IMR-90 (cell line): ENCODE measurements around the gene ANKRD13D. TPM values are rescaled to one million over a fixed set of nuclear protein-coding genes. Genes with fewer than 3 reads are reported as not detected.

ENCODE experiments used
- ATAC-seq: fragments of 200-7000 bp; cut with Tn5 transposase; 2 replicates; pipeline ENCODE4 v1.9.1; 2020; ENCODE audit warnings: low read depth, mild to moderate bottlenecking, moderate library complexity
- BruUV-seq: library from RNA; stranded (reverse); fragments of 400-500 nt; replicated peaks from 2 replicates; lab custom pipeline; 2021; lab: Mats Ljungman, UMichigan
- CTCF ChIA-PET: fragments of 300-600 bp; formaldehyde crosslinking; extraction: SDS; loops from one replicate; lab custom pipeline; 2021; ENCODE audit warnings: antibody characterized with exemption; lab: Yijun Ruan, JAX
- POLR2A ChIA-PET: fragments of 300-600 bp; sonication (Branson Sonifier 250); formaldehyde crosslinking; loops from one replicate; lab custom pipeline; 2022; ENCODE audit warnings: antibody characterized with exemption; ENCODE audit not compliant: unreplicated experiment; lab: Charles Lee
- DNase-seq: peaks from one replicate; pipeline ENCODE4 v3.0.0; 2013
- H2AFZ ChIP-seq: replicated peaks from 2 replicates; pipeline ENCODE3; 2013; ENCODE audit warnings: low read length, mild to moderate bottlenecking; ENCODE audit not compliant: poor library complexity
- H2AK5ac ChIP-seq: 2 replicates; pipeline ENCODE4 v1.6.1; 2013; ENCODE audit warnings: low read depth, low read length, inconsistent platforms
- H2AK9ac ChIP-seq: replicated peaks from 2 replicates; pipeline ENCODE3; 2013; ENCODE audit warnings: mild to moderate bottlenecking, low read depth, low read length, moderate library complexity; ENCODE audit not compliant: poor library complexity
- H2BK120ac ChIP-seq: 2 replicates; pipeline ENCODE4 v1.6.1; 2013; ENCODE audit warnings: low read depth, low read length, inconsistent platforms
- H2BK15ac ChIP-seq: 3 replicates; pipeline ENCODE4 v1.6.1; 2013; ENCODE audit warnings: low read depth, low read length, inconsistent platforms
- H2BK20ac ChIP-seq: 2 replicates; pipeline ENCODE4 v1.6.1; 2013; ENCODE audit warnings: low read depth, mild to moderate bottlenecking, inconsistent platforms, low read length, moderate library complexity
- H2BK5ac ChIP-seq: 2 replicates; pipeline ENCODE4 v1.6.1; 2013; ENCODE audit warnings: mild to moderate bottlenecking, low read depth, low read length, inconsistent platforms; ENCODE audit not compliant: poor library complexity, severe bottlenecking
- H3K14ac ChIP-seq: replicated peaks from 2 replicates; pipeline ENCODE4 v1.6.1; 2013; ENCODE audit warnings: low read depth, low read length, inconsistent platforms
- H3K18ac ChIP-seq: 2 replicates; pipeline ENCODE4 v1.6.1; 2013; ENCODE audit warnings: low read depth, low read length, control low read depth
- H3K23ac ChIP-seq: 2 replicates; pipeline ENCODE4 v1.6.1; 2013; ENCODE audit warnings: low read depth, low read length, inconsistent platforms
- H3K27ac ChIP-seq: 2 replicates; pipeline ENCODE4 v1.5.1; 2013; ENCODE audit warnings: mild to moderate bottlenecking, control low read depth, low read length; ENCODE audit not compliant: insufficient read depth
- H3K27me3 ChIP-seq: 2 replicates; pipeline ENCODE4 v1.6.1; 2013; ENCODE audit warnings: low read length; ENCODE audit not compliant: control insufficient read depth, insufficient read depth
- H3K36me3 ChIP-seq: 2 replicates; pipeline ENCODE4 v1.6.1; 2013; ENCODE audit warnings: low read length, mixed read lengths; ENCODE audit not compliant: control insufficient read depth, insufficient read depth
- H3K4ac ChIP-seq: 2 replicates; pipeline ENCODE4 v1.6.1; 2013; ENCODE audit warnings: low read depth, low read length, inconsistent platforms
- H3K4me1 ChIP-seq: 2 replicates; pipeline ENCODE4 v1.6.1; 2013; ENCODE audit warnings: low read length, mixed read lengths; ENCODE audit not compliant: control insufficient read depth, insufficient read depth
- H3K4me2 ChIP-seq: 2 replicates; pipeline ENCODE4 v1.6.1; 2013; ENCODE audit warnings: low read depth, mild to moderate bottlenecking, control low read depth, low read length, moderate library complexity
- H3K4me3 ChIP-seq: 2 replicates; pipeline ENCODE4 v1.5.1; 2013; ENCODE audit warnings: low read depth, mild to moderate bottlenecking, control low read depth, low read length, moderate library complexity; ENCODE audit not compliant: insufficient read depth
- H3K56ac ChIP-seq: 2 replicates; pipeline ENCODE4 v1.6.1; 2013; ENCODE audit warnings: low read length, inconsistent platforms; ENCODE audit not compliant: insufficient read depth; ENCODE audit errors: extremely low read depth
- H3K79me1 ChIP-seq, 2 experiments: 2 replicates each; pipeline ENCODE4 v1.6.1; 2013; ENCODE audit warnings: low read length in 2 of 2, inconsistent platforms in 1 of 2, low read depth in 1 of 2
- H3K9ac ChIP-seq: 2 replicates; pipeline ENCODE4 v1.6.1; 2013; ENCODE audit warnings: low read depth, low read length, control low read depth
- H3K9me1 ChIP-seq: 2 replicates; pipeline ENCODE4 v1.6.1; 2013; ENCODE audit warnings: low read length, inconsistent platforms; ENCODE audit not compliant: insufficient read depth
- H3K9me3 ChIP-seq: 2 replicates; pipeline ENCODE4 v1.6.1; 2013; ENCODE audit warnings: low read length; ENCODE audit not compliant: control insufficient read depth, insufficient read depth
- H4K20me1 ChIP-seq: 2 replicates; pipeline ENCODE4 v1.6.1; 2013; ENCODE audit warnings: low read length, inconsistent platforms; ENCODE audit not compliant: insufficient read depth
- H4K5ac ChIP-seq: 2 replicates; pipeline ENCODE4 v1.6.1; 2013; ENCODE audit warnings: mild to moderate bottlenecking, low read depth, low read length, control low read depth
- H4K8ac ChIP-seq, 2 experiments: 2 replicates each; pipeline ENCODE4 v1.6.1; 2013; ENCODE audit warnings: low read depth in 2 of 2, low read length in 2 of 2, control low read depth in 1 of 2, inconsistent platforms in 1 of 2
- H4K91ac ChIP-seq: 2 replicates; pipeline ENCODE4 v1.6.1; 2013; ENCODE audit warnings: low read depth, low read length, inconsistent platforms; ENCODE audit not compliant: insufficient read depth
- CEBPB ChIP-seq: IDR thresholded peaks from 2 replicates; pipeline ENCODE4 v1.6.1; 2012; ENCODE audit warnings: low read depth, low read length, improper control_type of control experiment
- MAZ ChIP-seq: IDR thresholded peaks from 2 replicates; pipeline ENCODE4 v1.6.1; 2012; ENCODE audit warnings: low read depth, mild to moderate bottlenecking, low read length, improper control_type of control experiment, moderate library complexity, borderline replicate concordance
- MXI1 ChIP-seq: IDR thresholded peaks from 2 replicates; pipeline ENCODE4 v1.6.1; 2012; ENCODE audit warnings: low read depth, mild to moderate bottlenecking, low read length, moderate library complexity, borderline replicate concordance
- POLR2A ChIP-seq: IDR thresholded peaks from 2 replicates; pipeline ENCODE4 v1.6.1; 2012; ENCODE audit warnings: mild to moderate bottlenecking, low read depth, low read length
- RCOR1 ChIP-seq: IDR thresholded peaks from 2 replicates; pipeline ENCODE4 v1.6.1; 2012; ENCODE audit warnings: mild to moderate bottlenecking, low read length, improper control_type of control experiment; ENCODE audit not compliant: insufficient replicate concordance
- RFX5 ChIP-seq: IDR thresholded peaks from 2 replicates; pipeline ENCODE4 v1.8.0; 2012; ENCODE audit warnings: low read depth, mild to moderate bottlenecking, low read length, moderate library complexity
- USF2 ChIP-seq: fragments of 150-350 bp; IDR thresholded peaks from 2 replicates; pipeline ENCODE4 v1.6.1; 2017; ENCODE audit warnings: mild to moderate bottlenecking, antibody characterized with exemption, low read length, low read depth
- WGBS, 2 experiments: methylation state at CpG; one replicate each; pipeline versions ENCODE4 v1.1.5 to v1.1.7; 2013; ENCODE audit warnings: missing lambda C conversion rate in 2 of 2; ENCODE audit not compliant: insufficient read length in 1 of 2; ENCODE audit errors: extremely low coverage in 2 of 2; 5-methylcytosine and 5-hydroxymethylcytosine counted together
- dilution Hi-C: fragments of 300-500 bp; cut with HindIII; formaldehyde crosslinking; loops from one replicate; pipeline ENCODE4 v1.14.3; 2018; ENCODE audit warnings: low sequenced_read_pairs; ENCODE audit not compliant: unreplicated experiment
- in situ Hi-C: fragments of 300-500 bp; cut with MboI; formaldehyde crosslinking; loops from 3 replicates; pipeline ENCODE4 v1.14.3; 2019; ENCODE audit warnings: low sequenced_read_pairs, inconsistent platforms, mixed read lengths
- intact Hi-C: fragments of 100-400 bp; cut with micrococcal nuclease; formaldehyde crosslinking; loops from 2 replicates; pipeline ENCODE4 v1.10.0; 2022
- polyA plus RNA-seq, 3 experiments: library from polyadenylated mRNA; depleted of rRNA; stranded (reverse); fragments of >200 nt; gene quantifications; 2 replicates each; pipeline ENCODE4 v1.2.3, GENCODE V29; 2012; ENCODE audit warnings: low replicate concordance in 1 of 3
- total RNA-seq: library from RNA; depleted of rRNA; stranded (reverse); fragments of >200 nt; gene quantifications from 2 replicates; pipeline ENCODE4 v1.2.3, GENCODE V29; 2012

ANKRD13D gene
- total and polyA plus RNA-seq, 2 of the 4 experiments (the other 2 are of a cell fraction): 7.3 to 38.4 TPM

GRCh38 chr11:67239783-67240575 lies 49.1 kb upstream of the ANKRD13D start (continued):
- peak; percentile 94 for TF ChIP-seq MXI1
- no peak for TF ChIP-seq RCOR1

- H3K36me3 ChIP-seq: peaks cover 22% of the 10 kb centered on the region
- H3K56ac ChIP-seq: peak overlapping the region; percentile 97
- H3K14ac ChIP-seq: peak overlapping the region; percentile 97
- no TSS peak for BruUV-seq
- no CpG with 5 or more reads among the region's 16 CpGs for WGBS, 2 experiments
- H2AFZ ChIP-seq: peak overlapping the region; percentile 72
- peak overlapping the region; percentile 67 for H3K4me3 ChIP-seq
- H3K4ac ChIP-seq: peak overlapping the region; percentile 94
- ChIA-PET CTCF (interaction anchor here (1.1 kb wide), 1 partner anchor 77 kb away, joined by 5 read pairs; no protein-coding TSS in a partner anchor), POLR2A (no interaction called here)
- H2BK15ac ChIP-seq: peak overlapping the region; percentile 16; the same call in 2 of the 3 replicates
- in situ Hi-C loops (no loop called here), dilution Hi-C loops (no loop called here), intact Hi-C loops (loop anchor here (5.0 kb wide), 1 partner anchor 158 kb away; no protein-coding TSS in a partner anchor)
- ATAC-seq: peak; percentile 24
- peak overlapping the region; percentile 4; the same call in 1 of the 2 replicates for H2BK20ac ChIP-seq
- peak overlapping the region; percentile 26 to 82; a peak in 3 of 4 replicates for H4K8ac ChIP-seq
- H3K27ac ChIP-seq: peak overlapping the region; percentile 90
- H3K4me2 ChIP-seq: peak overlapping the region; percentile 96
- peak overlapping the region; percentile 95 for H3K9ac ChIP-seq
- H3K9me1 ChIP-seq: peaks cover 13% of the 10 kb centered on the region
- H2BK5ac ChIP-seq: peak overlapping the region; percentile 93
- peaks cover 13% of the 10 kb centered on the region for H3K4me1 ChIP-seq
- H3K23ac ChIP-seq: peak overlapping the region; percentile 99
- peak overlapping the region; percentile 98 for H2AK9ac ChIP-seq
- no peaks in the 10 kb centered on the region for H3K9me3 ChIP-seq
- H4K20me1 ChIP-seq: peaks cover 62% of the 10 kb centered on the region
- H4K91ac ChIP-seq: peak overlapping the region; percentile 87
- H3K18ac ChIP-seq: peak overlapping the region; percentile 55; the same call in 1 of the 2 replicates
- TF ChIP-seq USF2 (peak; percentile 84), MAZ (peak; percentile 46; the same call in 1 of the 2 replicates), MXI1 (peak; percentile 96), RFX5 (no peak), POLR2A (peak; percentile 68; the same call in 1 of the 2 replicates), CEBPB (no peak)
- peak overlapping the region; percentile 49 for H2BK120ac ChIP-seq
- peak overlapping the region; percentile 54 for H4K5ac ChIP-seq
- H3K27me3 ChIP-seq: no peaks in the 10 kb centered on the region
- DNase-seq: peak; percentile 75
- peaks cover 15 to 74% of the 10 kb centered on the region in 2 experiments for H3K79me1 ChIP-seq
- peak overlapping the region; percentile 94 for H2AK5ac ChIP-seq
These were observed 48.3 kb upstream of the ANKRD13D start for GRCh38 chr11:67240576-67241389.
